Activated naive CD4-positive, alpha-beta T cell treated with anti-CD3 and anti-CD28 coated beads for 36 hours (primary cell): Measurements from ENCODE around the gene SELP. TPM values are rescaled to one million over a fixed set of nuclear protein-coding genes. Genes with fewer than 3 reads are reported as not detected.

ENCODE experiments used
- CTCF ChIA-PET: fragments of 350-600 bp; sonication (Branson Sonifier 250); formaldehyde crosslinking; loops from one replicate; lab custom pipeline; 2021; ENCODE audit warnings: antibody characterized with exemption; lab: Charles Lee
- DNase-seq: peaks from one replicate; pipeline ENCODE4 v3.0.0-alpha.2; 2020
- H3K27ac Mint-ChIP-seq: one replicate; pipeline ENCODE4 v1.8.0; 2021; ENCODE audit warnings: mild to moderate bottlenecking, mixed read lengths
- H3K27me3 Mint-ChIP-seq: one replicate; pipeline ENCODE4 v1.8.0; 2021; ENCODE audit warnings: low read depth, mixed read lengths
- H3K36me3 Mint-ChIP-seq: one replicate; pipeline ENCODE4 v1.8.0; 2021; ENCODE audit warnings: low read depth, mixed read lengths
- H3K4me1 Mint-ChIP-seq: one replicate; pipeline ENCODE4 v1.8.0; 2021; ENCODE audit warnings: low read depth, mixed read lengths
- H3K4me3 Mint-ChIP-seq: one replicate; pipeline ENCODE4 v1.8.0; 2021; ENCODE audit warnings: mild to moderate bottlenecking, moderate library complexity, mixed read lengths
- H3K9me3 Mint-ChIP-seq: one replicate; pipeline ENCODE4 v1.8.0; 2021; ENCODE audit warnings: mixed read lengths
- intact Hi-C: fragments of 100-400 bp; cut with micrococcal nuclease; formaldehyde crosslinking; loops from one replicate; pipeline ENCODE4 v1.15.1; 2023
- total RNA-seq, 2 experiments: library from RNA; stranded (reverse); gene quantifications; one replicate each; pipeline ENCODE4 v1.2.3, GENCODE V29; 2021

The SELP gene
- total RNA-seq, 2 experiments from 2014 or later: 2.4 to 2.6 TPM

GRCh38 chr1:169650551-169650950 is 20.6 kb upstream of the SELP start:
- CTCF ChIA-PET: interaction anchor here (2.9 kb wide), 1 partner anchor 49 kb away, joined by 13 read pairs; no protein-coding TSS in a partner anchor
- intact Hi-C loops: no loop called here
- H3K4me3 Mint-ChIP-seq: no peak overlapping the region
- H3K36me3 Mint-ChIP-seq: peaks cover 3% of the 10 kb centered on the region
- H3K27me3 Mint-ChIP-seq: no peaks in the 10 kb centered on the region
- no peak for DNase-seq
- peaks cover 46% of the 10 kb centered on the region for H3K4me1 Mint-ChIP-seq
- no peak overlapping the region for H3K27ac Mint-ChIP-seq
- H3K9me3 Mint-ChIP-seq: peaks cover 6% of the 10 kb centered on the region

GRCh38 chr1:169648709-169649108 is 18.8 kb upstream of the SELP start:
- peak overlapping the region; percentile 58 for H3K4me3 Mint-ChIP-seq
- CTCF ChIA-PET: interaction anchor here (1.8 kb wide), 1 partner anchor 47 kb away, joined by 4 read pairs; no protein-coding TSS in a partner anchor
- H3K27ac Mint-ChIP-seq: peak overlapping the region; percentile 95
- H3K9me3 Mint-ChIP-seq: peaks cover 6% of the 10 kb centered on the region
- H3K4me1 Mint-ChIP-seq: peaks cover 40% of the 10 kb centered on the region
- intact Hi-C loops: loop anchor here (1.0 to 2.0 kb wide), 3 partner anchors 19 to 62 kb away; partner anchors contain the start of gene SELL
- H3K27me3 Mint-ChIP-seq: no peaks in the 10 kb centered on the region
- no peak for DNase-seq
- H3K36me3 Mint-ChIP-seq: peaks cover 3% of the 10 kb centered on the region

- H3K4me1 Mint-ChIP-seq: peaks cover 39% of the 10 kb centered on the region
- no peaks in the 10 kb centered on the region for H3K27me3 Mint-ChIP-seq
- H3K27ac Mint-ChIP-seq: peak overlapping the region; percentile 95
- H3K9me3 Mint-ChIP-seq: peaks cover 6% of the 10 kb centered on the region
- intact Hi-C loops: loop anchor here (1.0 to 2.0 kb wide), 3 partner anchors 19 to 63 kb away; partner anchors contain the start of gene SELL
- H3K36me3 Mint-ChIP-seq: peaks cover 3% of the 10 kb centered on the region
- peak overlapping the region; percentile 58 for H3K4me3 Mint-ChIP-seq
- CTCF ChIA-PET: interaction anchor here (1.3 to 1.8 kb wide), 2 partner anchors 47 to 64 kb away, joined by 4 to 5 read pairs; no protein-coding TSS in a partner anchor
- DNase-seq: no peak
Observed at GRCh38 chr1:169648187-169648586, 18.3 kb upstream of the SELP start.

- peak overlapping the region; percentile 95 for H3K27ac Mint-ChIP-seq
- CTCF ChIA-PET: interaction anchor here (1.3 to 1.8 kb wide), 2 partner anchors 46 to 65 kb away, joined by 4 to 5 read pairs; no protein-coding TSS in a partner anchor
- peak; percentile 36 for DNase-seq
- peaks cover 3% of the 10 kb centered on the region for H3K36me3 Mint-ChIP-seq
- no peaks in the 10 kb centered on the region for H3K27me3 Mint-ChIP-seq
- peaks cover 39% of the 10 kb centered on the region for H3K4me1 Mint-ChIP-seq
- peak overlapping the region; percentile 58 for H3K4me3 Mint-ChIP-seq
- H3K9me3 Mint-ChIP-seq: peaks cover 6% of the 10 kb centered on the region
- intact Hi-C loops: loop anchor here (1.0 kb wide), 2 partner anchors 33 to 44 kb away; no protein-coding TSS in a partner anchor
Observed at GRCh38 chr1:169647512-169647911, 17.6 kb upstream of the SELP start.

GRCh38 chr1:169644297-169644696 is 14.4 kb upstream of the SELP start:
- CTCF ChIA-PET: no interaction called here
- Mint-ChIP-seq H3K27ac (no peak overlapping the region), H3K36me3 (peaks cover 4% of the 10 kb centered on the region), H3K4me3 (no peak overlapping the region), H3K27me3 (no peaks in the 10 kb centered on the region), H3K9me3 (peaks cover 8% of the 10 kb centered on the region), H3K4me1 (peaks cover 49% of the 10 kb centered on the region)
- no peak for DNase-seq
- intact Hi-C loops: no loop called here

- Mint-ChIP-seq H3K27me3 (no peaks in the 10 kb centered on the region), H3K9me3 (peaks cover 33% of the 10 kb centered on the region), H3K4me1 (peaks cover 26% of the 10 kb centered on the region), H3K36me3 (peaks cover 19% of the 10 kb centered on the region), H3K27ac (no peak overlapping the region), H3K4me3 (no peak overlapping the region)
- DNase-seq: no peak
- CTCF ChIA-PET: interaction anchor here (0.8 to 1.7 kb wide), 2 partner anchors 8 to 34 kb away, joined by 4 to 6 read pairs; no protein-coding TSS in a partner anchor
- intact Hi-C loops: no loop called here
Observed at GRCh38 chr1:169634877-169635276, 5.0 kb upstream of the SELP start.

GRCh38 chr1:169634145-169634544 is 4.2 kb upstream of the SELP start:
- H3K9me3 Mint-ChIP-seq: peaks cover 30% of the 10 kb centered on the region
- H3K36me3 Mint-ChIP-seq: peaks cover 18% of the 10 kb centered on the region
- CTCF ChIA-PET: interaction anchor here (0.8 to 2.3 kb wide), 2 partner anchors 9 to 32 kb away, joined by 4 to 7 read pairs; no protein-coding TSS in a partner anchor
- H3K27me3 Mint-ChIP-seq: no peaks in the 10 kb centered on the region
- H3K27ac Mint-ChIP-seq: no peak overlapping the region
- no peak for DNase-seq
- intact Hi-C loops: no loop called here
- H3K4me1 Mint-ChIP-seq: peaks cover 29% of the 10 kb centered on the region
- no peak overlapping the region for H3K4me3 Mint-ChIP-seq

GRCh38 chr1:169631249-169631648 is 1.3 kb upstream of the SELP start:
- peaks cover 18% of the 10 kb centered on the region for H3K36me3 Mint-ChIP-seq
- no peak overlapping the region for H3K4me3 Mint-ChIP-seq
- peaks cover 54% of the 10 kb centered on the region for H3K4me1 Mint-ChIP-seq
- DNase-seq: peak; percentile 17
- intact Hi-C loops: no loop called here
- H3K27me3 Mint-ChIP-seq: no peaks in the 10 kb centered on the region
- peaks cover 30% of the 10 kb centered on the region for H3K9me3 Mint-ChIP-seq
- no peak overlapping the region for H3K27ac Mint-ChIP-seq
- CTCF ChIA-PET: interaction anchor here (1.3 to 3.0 kb wide), 3 partner anchors 15 to 45 kb away, joined by 4 to 10 read pairs (median 4); partner anchors contain the start of gene F5

GRCh38 chr1:169624912-169625311 is 5.0 kb downstream of the SELP start:
- H3K27me3 Mint-ChIP-seq: no peaks in the 10 kb centered on the region
- CTCF ChIA-PET: interaction anchor here (1.3 to 4.1 kb wide), 3 partner anchors 12 to 39 kb away, joined by 5 to 25 read pairs (median 6); partner anchors contain the start of gene F5
- H3K27ac Mint-ChIP-seq: no peak overlapping the region
- no peaks in the 10 kb centered on the region for H3K9me3 Mint-ChIP-seq
- no peak overlapping the region for H3K4me3 Mint-ChIP-seq
- no peak for DNase-seq
- peaks cover 77% of the 10 kb centered on the region for H3K4me1 Mint-ChIP-seq
- intact Hi-C loops: no loop called here
- no peaks in the 10 kb centered on the region for H3K36me3 Mint-ChIP-seq

GRCh38 chr1:169624122-169624521 is 5.8 kb downstream of the SELP start:
- intact Hi-C loops: no loop called here
- no peak for DNase-seq
- no peak overlapping the region for H3K4me3 Mint-ChIP-seq
- H3K9me3 Mint-ChIP-seq: no peaks in the 10 kb centered on the region
- peaks cover 69% of the 10 kb centered on the region for H3K4me1 Mint-ChIP-seq
- H3K36me3 Mint-ChIP-seq: no peaks in the 10 kb centered on the region
- H3K27ac Mint-ChIP-seq: peak overlapping the region; percentile 89
- CTCF ChIA-PET: interaction anchor here (3.7 kb wide), 1 partner anchor 22 kb away, joined by 17 read pairs; no protein-coding TSS in a partner anchor
- H3K27me3 Mint-ChIP-seq: no peaks in the 10 kb centered on the region

- peak; percentile 53 for DNase-seq
- peak overlapping the region; percentile 89 for H3K27ac Mint-ChIP-seq
- H3K36me3 Mint-ChIP-seq: no peaks in the 10 kb centered on the region
- intact Hi-C loops: loop anchor here (1.0 kb wide), 3 partner anchors 18 to 88 kb away; partner anchors contain the start of gene SELL
- peaks cover 64% of the 10 kb centered on the region for H3K4me1 Mint-ChIP-seq
- H3K9me3 Mint-ChIP-seq: no peaks in the 10 kb centered on the region
- no peak overlapping the region for H3K4me3 Mint-ChIP-seq
- CTCF ChIA-PET: interaction anchor here (1.7 to 3.7 kb wide), 3 partner anchors 11 to 70 kb away, joined by 6 to 17 read pairs (median 7); no protein-coding TSS in a partner anchor
- H3K27me3 Mint-ChIP-seq: no peaks in the 10 kb centered on the region
Observed at GRCh38 chr1:169623132-169623926, 6.6 kb downstream of the SELP start.

- CTCF ChIA-PET: interaction anchor here (0.7 kb wide), 1 partner anchor 106 kb away, joined by 4 read pairs; no protein-coding TSS in a partner anchor
- Mint-ChIP-seq H3K4me1 (peaks cover 44% of the 10 kb centered on the region), H3K27ac (no peak overlapping the region), H3K9me3 (no peaks in the 10 kb centered on the region), H3K4me3 (no peak overlapping the region), H3K27me3 (no peaks in the 10 kb centered on the region), H3K36me3 (no peaks in the 10 kb centered on the region)
- intact Hi-C loops: no loop called here
- no peak for DNase-seq
Observed at GRCh38 chr1:169620565-169620964, 9.4 kb downstream of the SELP start.
